Suppressor macrophage treated with lipopolysaccharide for 4 hours (primary cell): ENCODE data around the gene IFT122.
"Not testable (repeated sequence)": the region's sequence is repeated elsewhere in the genome, so short reads cannot be mapped to it uniquely, and the experiment has no call there.

Experiments used
- DNase-seq: peaks from one replicate; pipeline ENCODE4 v3.0.0-alpha.2; 2020

IFT122 gene

DNA sequence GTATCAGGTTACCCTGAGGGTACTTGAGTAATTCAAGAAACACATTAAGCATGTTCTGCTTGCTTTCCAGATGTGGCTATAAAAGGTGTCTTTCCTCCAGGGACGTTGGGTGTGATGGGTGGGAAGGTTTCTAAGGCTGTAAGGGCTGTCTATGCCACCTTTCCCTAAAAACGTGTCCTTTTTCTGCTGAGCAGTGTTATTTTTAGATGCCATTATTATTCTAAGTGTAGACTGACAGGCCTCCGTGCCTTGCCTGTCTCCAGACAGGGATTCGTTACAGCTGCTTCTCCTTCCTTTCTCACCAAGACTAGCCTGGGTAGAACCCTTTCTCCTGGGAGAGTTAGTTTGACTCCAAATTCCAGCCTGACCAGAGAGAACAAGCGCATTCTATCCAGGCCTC, 61.6 kb downstream of the IFT122 start:
- no peak for DNase-seq

DNA sequence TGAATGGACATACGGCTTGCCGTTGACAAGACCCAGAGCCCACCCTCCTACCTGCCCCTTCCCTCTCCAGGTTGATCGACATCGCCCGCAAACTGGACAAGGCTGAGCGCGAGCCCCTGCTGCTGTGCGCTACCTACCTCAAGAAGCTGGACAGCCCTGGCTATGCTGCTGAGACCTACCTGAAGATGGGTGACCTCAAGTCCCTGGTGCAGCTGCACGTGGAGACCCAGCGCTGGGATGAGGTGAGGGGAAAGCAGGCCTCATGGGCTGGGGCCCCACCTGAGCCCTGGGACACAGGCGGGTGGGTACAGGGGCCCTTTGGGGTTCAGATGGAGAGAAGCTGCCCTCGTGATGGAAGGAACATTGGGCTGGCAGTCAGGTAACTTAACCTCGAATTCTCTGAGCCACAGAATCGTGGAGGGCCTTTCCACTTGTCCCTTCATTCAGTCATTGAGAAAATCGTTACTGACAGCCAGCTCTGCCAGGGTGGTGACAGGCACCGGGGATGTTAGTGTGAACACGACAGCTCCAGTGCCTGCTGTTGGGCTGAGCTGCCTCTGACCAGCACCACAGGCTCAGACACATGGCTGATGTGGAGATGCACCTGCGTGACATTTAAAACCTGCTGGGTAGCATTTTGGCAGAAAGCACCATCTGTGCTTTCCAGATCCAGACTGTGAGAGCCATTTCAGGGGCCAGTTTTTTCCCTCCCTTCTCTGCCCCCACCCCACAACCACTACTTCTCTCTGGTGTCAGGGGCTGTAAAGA, 62.8 kb downstream of the IFT122 start:
- DNase-seq: no peak

GRCh38 chr3:129503471-129504291, 63.7 kb downstream of the IFT122 start:
- DNase-seq: no peak

DNA sequence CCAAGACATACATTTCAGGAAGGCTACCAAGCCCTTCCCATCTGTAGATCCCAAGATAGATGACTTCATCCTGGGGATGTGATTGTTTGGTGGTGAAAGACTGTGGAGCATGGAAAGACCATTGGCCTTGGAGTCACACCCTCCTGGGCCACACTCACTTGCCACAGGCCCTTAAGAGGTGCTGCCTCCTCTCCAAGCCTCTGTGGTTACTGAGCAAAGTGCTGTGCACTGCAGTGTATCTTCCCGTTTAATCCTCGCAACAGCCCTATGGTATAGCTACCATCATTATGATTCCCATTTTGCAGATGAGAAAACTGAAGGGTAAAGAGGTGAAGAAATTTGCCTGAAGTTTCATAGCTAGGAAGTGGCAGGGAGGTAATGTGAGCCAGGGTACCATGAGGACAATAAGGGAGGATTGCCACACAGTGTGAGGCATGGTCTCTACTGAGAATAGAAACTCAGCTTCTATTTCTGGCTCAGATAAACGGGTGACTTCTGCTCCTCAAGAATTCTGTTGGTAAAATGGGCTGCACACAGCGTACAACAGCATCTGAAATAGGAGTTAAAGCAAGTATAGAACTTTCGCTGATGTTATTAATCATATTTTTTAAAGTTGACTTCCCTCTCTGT, 64.6 kb downstream of the IFT122 start:
- no peak for DNase-seq

DNA sequence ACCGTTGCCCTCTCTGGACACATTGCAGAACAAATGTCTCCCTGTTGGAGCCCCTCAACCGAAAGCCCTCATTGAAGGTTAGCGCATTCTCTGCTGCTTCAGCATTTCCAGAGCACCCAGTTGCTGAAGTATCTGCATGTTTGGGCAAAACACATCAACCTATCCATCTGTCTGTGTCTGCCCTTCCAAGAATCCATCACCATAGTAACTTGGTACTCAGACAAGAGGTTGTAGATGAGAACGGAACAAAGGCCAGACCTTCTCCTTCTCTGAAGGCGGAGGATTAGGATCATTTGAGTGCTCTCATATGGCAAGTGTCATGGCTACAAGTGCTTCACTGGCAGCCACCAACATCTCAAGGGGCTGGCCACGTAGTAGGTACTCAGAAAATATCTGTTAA, 65.3 kb downstream of the IFT122 start:
- no peak for DNase-seq

GRCh38 chr3:129506231-129506742, 66.3 kb downstream of the IFT122 start:
- DNase-seq: no peak

DNA sequence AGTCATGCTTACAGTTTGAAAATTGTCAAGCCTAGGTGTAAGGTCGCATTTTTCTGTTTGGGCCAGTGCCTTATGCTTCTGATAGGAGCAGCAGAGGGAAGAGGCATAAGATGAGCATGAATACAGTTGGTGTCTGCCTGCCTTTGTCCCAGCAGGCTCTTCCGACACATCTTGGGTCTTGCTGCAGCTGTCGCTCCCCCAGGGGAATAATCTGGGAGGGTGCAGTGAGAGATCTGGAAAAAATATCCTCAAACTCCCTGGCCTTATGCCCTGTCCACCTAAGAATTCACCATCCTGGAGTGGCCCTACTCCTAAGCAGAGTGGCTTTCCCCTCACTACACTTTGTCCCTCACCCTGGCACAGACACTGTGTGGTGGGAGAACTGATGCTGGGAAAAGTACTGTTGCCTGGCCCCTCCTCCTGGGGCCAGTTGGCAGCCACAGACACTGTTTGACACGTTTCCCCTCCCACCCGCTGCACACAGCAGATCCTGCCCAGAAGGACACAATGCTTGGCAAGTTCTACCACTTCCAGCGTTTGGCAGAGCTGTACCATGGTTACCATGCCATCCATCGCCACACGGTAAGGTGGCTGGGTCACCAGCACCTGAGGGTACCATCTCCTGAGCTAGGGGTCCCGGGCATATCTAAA, 67.3 kb downstream of the IFT122 start:
- DNase-seq: no peak

GRCh38 chr3:129512595-129512994, 72.6 kb downstream of the IFT122 start:
- DNase-seq: no peak

DNA sequence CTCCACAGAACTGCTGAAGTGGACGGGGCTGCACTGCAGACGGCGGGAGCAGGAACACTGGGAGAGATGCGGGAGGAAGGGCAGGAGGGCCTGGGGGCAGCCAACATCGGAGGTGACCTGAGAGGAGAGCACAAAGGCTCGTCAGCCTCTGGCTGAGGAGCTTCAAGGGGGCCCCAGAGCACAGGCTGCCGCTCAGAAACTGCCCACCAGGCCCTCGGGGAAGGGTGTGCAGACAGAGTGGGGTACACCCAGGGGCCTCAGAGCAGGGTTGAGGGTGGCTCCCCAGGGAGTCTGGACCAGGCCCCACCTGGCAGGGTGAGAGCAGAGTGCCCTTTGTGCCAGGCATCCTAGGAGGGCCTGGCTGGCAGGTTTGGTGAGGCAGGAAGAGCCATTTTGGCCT, 73.7 kb downstream of the IFT122 start:
- DNase-seq: no peak

DNA sequence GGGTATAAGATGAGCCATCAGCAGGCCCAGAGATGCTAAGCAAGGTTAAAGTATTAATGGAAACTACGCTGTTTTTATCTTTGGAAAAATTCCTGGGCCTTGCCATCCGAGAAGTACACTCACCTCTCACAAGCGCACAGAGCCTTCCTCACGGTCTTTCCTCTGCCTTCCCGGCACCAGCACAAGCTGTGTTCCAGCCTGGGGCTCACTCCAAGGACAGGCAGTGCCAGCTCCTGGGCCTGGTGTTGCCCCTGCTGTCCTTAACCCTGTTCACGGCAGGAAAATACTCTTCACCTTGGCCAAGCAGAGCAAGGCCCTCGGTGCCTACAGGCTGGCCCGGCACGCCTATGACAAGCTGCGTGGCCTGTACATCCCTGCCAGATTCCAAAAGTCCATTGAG, 74.1 kb downstream of the IFT122 start:
- DNase-seq: no peak

GRCh38 chr3:129514563-129514962, 74.5 kb downstream of the IFT122 start:
- DNase-seq: no peak

GRCh38 chr3:129515108-129515820, 75.2 kb downstream of the IFT122 start:
- DNase-seq: not testable (repeated sequence)

DNA sequence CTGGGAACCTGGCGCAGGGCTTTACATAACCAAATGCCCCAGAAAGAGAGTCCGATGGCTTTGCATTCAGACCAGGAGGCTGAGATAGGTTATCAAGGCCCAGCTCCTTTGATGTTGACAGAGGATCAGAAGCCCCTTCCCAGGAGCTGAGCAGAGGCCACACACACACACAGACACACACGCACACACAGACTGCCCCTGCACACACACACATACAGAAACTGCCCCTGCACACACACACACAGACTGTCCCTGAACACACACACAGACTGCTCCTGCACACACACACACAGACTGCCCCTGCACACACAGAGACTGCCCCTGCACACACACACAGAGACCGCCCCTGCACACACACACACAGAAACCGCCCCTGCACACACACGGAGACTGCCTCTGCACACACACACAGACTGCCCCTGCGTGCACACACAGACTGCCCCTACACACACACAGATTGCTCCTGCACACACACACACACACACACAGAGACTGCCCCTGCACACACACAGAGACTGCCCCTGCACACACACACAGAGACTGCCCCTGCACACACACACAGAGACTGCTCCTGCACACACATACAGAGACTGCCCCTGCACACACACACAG, 75.9 kb downstream of the IFT122 start:
- DNase-seq: not testable (repeated sequence)

GRCh38 chr3:129517516-129517915, 77.5 kb downstream of the IFT122 start:
- no peak for DNase-seq

DNA sequence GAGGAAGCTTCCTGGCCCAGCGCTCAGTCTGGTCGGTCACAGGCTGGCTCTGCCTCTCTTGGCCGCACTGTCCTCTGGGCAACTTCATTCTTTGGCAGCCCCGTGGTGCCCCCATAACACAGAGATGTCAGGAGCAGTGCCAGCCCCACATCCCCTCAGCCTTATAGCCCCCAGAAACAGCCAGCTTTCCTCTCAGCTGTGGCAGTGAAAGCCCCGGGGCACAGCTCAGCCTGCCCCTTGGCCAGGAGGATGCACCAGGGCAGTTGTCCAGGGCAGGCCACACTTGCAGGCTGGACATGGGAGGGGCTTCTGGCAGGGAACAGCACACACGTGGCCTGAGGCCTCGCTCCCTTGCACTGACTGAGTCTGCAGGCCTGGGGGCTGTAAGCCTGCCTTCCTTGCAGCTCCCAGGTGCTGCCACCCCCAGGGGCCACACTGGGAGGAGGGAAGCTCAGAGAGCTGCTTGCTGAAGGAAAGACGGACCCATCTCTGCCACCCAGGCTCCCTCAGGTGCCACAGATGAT, 78.1 kb downstream of the IFT122 start:
- no peak for DNase-seq

GRCh38 chr3:129518581-129518980, 78.6 kb downstream of the IFT122 start:
- DNase-seq: no peak

DNA sequence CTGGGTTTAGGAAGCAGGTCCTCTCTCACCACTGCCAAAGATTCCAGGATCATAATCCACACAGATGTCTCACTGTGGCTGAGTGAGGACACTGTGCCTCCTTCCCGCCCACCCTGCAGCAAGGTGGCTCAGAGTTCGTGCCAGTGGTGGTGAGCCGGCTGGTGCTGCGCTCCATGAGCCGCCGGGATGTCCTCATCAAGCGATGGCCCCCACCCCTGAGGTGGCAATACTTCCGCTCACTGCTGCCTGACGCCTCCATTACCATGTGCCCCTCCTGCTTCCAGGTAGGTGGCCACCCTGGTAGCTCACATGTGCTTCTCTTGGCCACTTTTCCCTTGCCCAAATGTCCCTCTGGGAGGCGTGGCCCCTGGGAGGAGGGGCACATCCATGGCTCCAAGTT, 79.4 kb downstream of the IFT122 start:
- DNase-seq: no peak

DNA sequence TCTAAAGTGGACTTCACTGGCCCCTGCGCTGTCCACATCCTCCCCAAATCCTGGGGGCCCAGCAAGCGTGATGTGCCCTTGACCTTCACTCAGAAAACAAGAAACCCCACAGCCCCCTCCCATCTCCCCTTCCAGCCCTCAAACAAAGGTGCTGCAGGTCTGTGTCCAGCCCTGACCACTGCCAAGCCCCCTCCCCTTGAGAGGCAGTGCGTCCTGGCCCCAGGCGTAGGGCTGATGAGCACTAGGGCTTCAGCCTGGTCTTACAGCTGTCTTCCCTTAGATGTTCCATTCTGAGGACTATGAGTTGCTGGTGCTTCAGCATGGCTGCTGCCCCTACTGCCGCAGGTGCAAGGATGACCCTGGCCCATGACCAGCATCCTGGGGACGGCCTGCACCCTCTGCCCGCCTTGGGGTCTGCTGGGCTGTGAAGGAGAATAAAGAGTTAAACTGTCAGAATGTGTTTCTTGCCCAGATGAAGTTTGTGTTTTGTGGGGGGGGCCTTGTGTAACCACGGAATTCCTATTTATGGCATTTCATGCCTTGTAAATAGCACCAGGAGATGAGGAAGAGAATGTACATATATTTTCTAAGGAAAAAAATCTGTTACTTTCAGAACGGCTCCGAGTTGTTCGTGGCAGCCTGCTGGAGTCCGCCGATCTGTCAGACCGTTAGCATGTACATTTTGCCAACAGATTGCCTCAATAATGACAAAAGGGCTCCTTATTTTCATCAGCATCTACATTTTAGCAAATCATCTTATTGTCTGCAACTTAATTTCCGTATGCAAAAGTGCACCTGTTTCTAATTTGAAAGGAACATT, 80.1 kb downstream of the IFT122 start:
- no peak for DNase-seq

GRCh38 chr3:129520960-129521359, 80.9 kb downstream of the IFT122 start:
- no peak for DNase-seq

- DNase-seq: no peak
Measured at GRCh38 chr3:129521611-129522010, 81.6 kb downstream of the IFT122 start.

DNA sequence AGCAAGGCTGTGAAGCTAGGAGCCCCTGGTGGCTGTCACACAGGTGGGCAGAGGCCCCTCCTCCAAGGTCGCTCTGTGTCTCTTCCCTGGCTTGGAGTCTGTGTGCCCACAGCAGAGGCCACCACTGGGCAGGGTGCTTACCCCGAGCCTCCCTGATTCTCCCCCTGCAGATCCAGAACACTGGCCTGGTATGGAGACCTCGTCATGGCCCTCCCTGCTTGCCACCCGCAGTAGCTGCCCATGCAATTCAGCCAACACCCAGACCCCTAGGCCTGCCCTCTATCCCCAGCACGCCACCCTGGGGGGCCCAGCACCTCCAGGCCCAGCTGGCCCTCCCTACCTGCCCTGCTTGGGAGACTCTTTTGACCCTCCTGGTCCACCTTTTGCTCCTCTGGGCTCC, 82.9 kb downstream of the IFT122 start:
- no peak for DNase-seq
